Testis (tissue), 3 donors: ENCODE results near the gene ATP10A. TPM values are rescaled to one million over a fixed set of nuclear protein-coding genes. Genes with fewer than 3 reads are reported as not detected.

Experiments used
- DNase-seq: peaks from one replicate; pipeline ENCODE4 v3.0.0-alpha.2; 2019
- H3K27ac ChIP-seq, 2 donors: fragments of 200-600 bp; sonication (generic); one replicate each; pipeline ENCODE4 v1.5.1; 2019
- H3K27me3 ChIP-seq: fragments of 200-600 bp; sonication (generic); one replicate; pipeline ENCODE4 v1.5.1; 2019
- H3K36me3 ChIP-seq: fragments of 200-600 bp; sonication (generic); one replicate; pipeline ENCODE4 v1.5.1; 2017; ENCODE audit warnings: low read depth; ENCODE audit errors: missing control alignments
- H3K4me1 ChIP-seq: fragments of 200-600 bp; sonication (generic); one replicate; pipeline ENCODE4 v1.5.1; 2019
- H3K4me3 ChIP-seq, 2 donors: fragments of 200-600 bp; sonication (generic); one replicate each; pipeline ENCODE4 v1.5.1; 2017 to 2019
- H3K9me3 ChIP-seq: fragments of 200-600 bp; sonication (generic); one replicate; pipeline ENCODE4 v1.5.1; 2017
- POLR2A ChIP-seq: fragments of 450-650 bp; IDR thresholded peaks from one replicate; pipeline ENCODE4 v1.6.1; 2017; ENCODE audit warnings: antibody characterized with exemption, mild to moderate bottlenecking, moderate library complexity
- WGBS, 2 donors: methylation state at CpG; one replicate each; pipeline ENCODE4 v1.1.5; 2018; 5-methylcytosine and 5-hydroxymethylcytosine counted together
- intact Hi-C: fragments of 100-400 bp; cut with DNase I; formaldehyde crosslinking; loops from one replicate; pipeline ENCODE4 v1.15.1; 2023; ENCODE audit warnings: low total_unique reads
- polyA plus RNA-seq: library from polyadenylated mRNA; stranded (reverse); fragments of 350-450 nt; fragmentation: Illumina TruSeq; extraction: RNeasy Lipid Tissue Mini Kit (QIAGEN cat#74804); gene quantifications from one replicate; pipeline ENCODE4 v1.2.3, GENCODE V29; 2014; ENCODE audit warnings: low read depth, low replicate concordance; ENCODE audit not compliant: insufficient read depth
- total RNA-seq, 2 donors: library from RNA; depleted of rRNA; stranded (reverse); fragments of >200 nt; gene quantifications; one replicate each; pipeline ENCODE4 v1.2.3, GENCODE V29; 2016
- TF ChIP-seq, protein P1 (sequence below), 3 experiments: fragments of 450-650 bp in 2 of 3; fragments of 200-600 bp in 1 of 3; sonication (generic) in 1 of 3; IDR thresholded peaks; one replicate each; pipeline ENCODE4 v1.5.1; 2016 to 2019; ENCODE audit warnings: antibody characterized with exemption in 3 of 3, mild to moderate bottlenecking in 2 of 3, moderate library complexity in 1 of 3

The ATP10A gene
- total and polyA plus RNA-seq, 3 donors from 2014 or later = 13.6 to 26.5 (median 22.8) TPM

DNA sequence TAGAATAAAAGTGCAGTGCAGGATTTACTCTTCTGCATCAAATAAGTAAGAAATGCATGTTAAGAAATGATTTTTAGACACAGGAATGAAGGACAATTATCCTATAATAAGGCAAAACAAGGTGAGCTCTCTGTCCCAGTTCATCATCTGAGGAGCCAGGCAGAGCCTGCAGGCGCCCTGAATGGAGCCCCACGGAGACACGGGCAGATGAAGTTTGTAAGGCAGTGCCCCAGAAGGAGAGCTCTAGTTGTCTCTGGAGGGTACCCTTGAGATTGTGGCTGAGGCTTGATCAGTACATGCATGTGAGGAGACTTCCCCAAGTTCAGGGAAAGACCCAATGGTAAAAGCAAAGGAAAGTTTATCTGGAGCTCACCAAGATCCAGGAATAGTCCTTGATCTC lies 50.3 kb downstream of the ATP10A start:
- H3K27ac ChIP-seq = no peak overlapping the region
- H3K4me3 ChIP-seq = no peak overlapping the region
- TF ChIP-seq, protein P1, sequence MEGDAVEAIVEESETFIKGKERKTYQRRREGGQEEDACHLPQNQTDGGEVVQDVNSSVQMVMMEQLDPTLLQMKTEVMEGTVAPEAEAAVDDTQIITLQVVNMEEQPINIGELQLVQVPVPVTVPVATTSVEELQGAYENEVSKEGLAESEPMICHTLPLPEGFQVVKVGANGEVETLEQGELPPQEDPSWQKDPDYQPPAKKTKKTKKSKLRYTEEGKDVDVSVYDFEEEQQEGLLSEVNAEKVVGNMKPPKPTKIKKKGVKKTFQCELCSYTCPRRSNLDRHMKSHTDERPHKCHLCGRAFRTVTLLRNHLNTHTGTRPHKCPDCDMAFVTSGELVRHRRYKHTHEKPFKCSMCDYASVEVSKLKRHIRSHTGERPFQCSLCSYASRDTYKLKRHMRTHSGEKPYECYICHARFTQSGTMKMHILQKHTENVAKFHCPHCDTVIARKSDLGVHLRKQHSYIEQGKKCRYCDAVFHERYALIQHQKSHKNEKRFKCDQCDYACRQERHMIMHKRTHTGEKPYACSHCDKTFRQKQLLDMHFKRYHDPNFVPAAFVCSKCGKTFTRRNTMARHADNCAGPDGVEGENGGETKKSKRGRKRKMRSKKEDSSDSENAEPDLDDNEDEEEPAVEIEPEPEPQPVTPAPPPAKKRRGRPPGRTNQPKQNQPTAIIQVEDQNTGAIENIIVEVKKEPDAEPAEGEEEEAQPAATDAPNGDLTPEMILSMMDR (IDR thresholded peaks at IDR 0.05) = no peak
- no peak for TF ChIP-seq POLR2A
- no peaks in the 10 kb centered on the region for H3K27me3 ChIP-seq
- no peaks in the 10 kb centered on the region for H3K9me3 ChIP-seq
- peaks cover 7% of the 10 kb centered on the region for H3K4me1 ChIP-seq
- intact Hi-C loops = no loop called here
- no peak for DNase-seq
- WGBS, 2 donors = 59 to 73% methylated on average over 3 of the region's 3 CpGs
- H3K36me3 ChIP-seq = no peaks in the 10 kb centered on the region

DNA sequence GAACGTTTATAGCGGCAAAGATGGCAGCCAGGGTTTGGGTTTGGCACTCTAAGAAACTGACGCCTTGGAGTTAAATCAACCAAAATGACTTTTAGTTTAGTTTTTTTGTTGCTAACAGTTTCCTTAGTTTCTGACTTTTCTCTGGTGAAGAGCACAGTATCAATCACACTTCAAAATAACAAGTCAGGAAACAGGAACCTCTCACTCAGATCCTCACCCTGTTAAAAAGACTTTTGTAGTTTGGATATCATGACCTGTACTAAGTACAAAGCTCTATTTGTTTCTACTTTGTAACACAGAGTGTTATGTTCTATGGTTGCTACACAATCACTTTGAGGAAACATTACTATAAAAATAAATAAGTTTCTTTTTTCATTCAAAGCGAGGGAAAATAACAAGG lies 51.1 kb downstream of the ATP10A start:
- 51 to 58% methylated on average over 4 of the region's 4 CpGs for WGBS, 2 donors
- TF ChIP-seq, protein P1 (IDR thresholded peaks at IDR 0.05) = no peak
- no peak for TF ChIP-seq POLR2A

DNA sequence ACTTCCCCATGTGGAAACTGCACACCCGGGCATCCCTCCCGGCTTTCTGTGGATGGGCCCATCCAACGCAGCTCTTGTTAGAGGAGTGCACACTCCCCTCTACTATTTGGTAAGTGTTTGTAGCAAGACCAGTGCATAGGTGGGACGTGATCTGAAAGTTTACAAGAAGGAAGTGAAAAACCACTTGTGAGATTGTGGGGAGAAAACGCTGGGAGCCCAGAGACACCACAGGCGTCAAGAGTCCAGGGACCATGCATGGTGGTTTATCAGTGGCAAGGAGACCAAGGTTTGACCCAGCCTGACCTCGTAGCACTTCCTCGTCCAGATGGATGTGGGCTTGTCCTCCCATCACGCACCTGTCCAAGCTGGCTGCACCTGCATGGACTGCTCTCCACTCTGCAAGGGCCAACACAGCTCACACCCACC lies 51.6 kb downstream of the ATP10A start:
- H3K36me3 ChIP-seq = no peaks in the 10 kb centered on the region
- no peak overlapping the region for H3K4me3 ChIP-seq
- intact Hi-C loops = no loop called here
- no peak for DNase-seq
- WGBS, 2 donors = 79 to 90% methylated on average over 9 of the region's 9 CpGs
- no peaks in the 10 kb centered on the region for H3K9me3 ChIP-seq
- TF ChIP-seq, protein P1 (IDR thresholded peaks at IDR 0.05) = no peak
- no peak for TF ChIP-seq POLR2A
- no peaks in the 10 kb centered on the region for H3K27me3 ChIP-seq
- H3K27ac ChIP-seq = no peak overlapping the region
- peaks cover 7% of the 10 kb centered on the region for H3K4me1 ChIP-seq

More for the DNA sequence above, 51.1 kb downstream of the ATP10A start:
- Histone ChIP-seq H3K27me3 (no peaks in the 10 kb centered on the region), H3K9me3 (no peaks in the 10 kb centered on the region), H3K4me3 (no peak overlapping the region), H3K36me3 (no peaks in the 10 kb centered on the region), H3K4me1 (peaks cover 7% of the 10 kb centered on the region), H3K27ac (no peak overlapping the region)
- intact Hi-C loops = no loop called here
- DNase-seq = no peak

DNA sequence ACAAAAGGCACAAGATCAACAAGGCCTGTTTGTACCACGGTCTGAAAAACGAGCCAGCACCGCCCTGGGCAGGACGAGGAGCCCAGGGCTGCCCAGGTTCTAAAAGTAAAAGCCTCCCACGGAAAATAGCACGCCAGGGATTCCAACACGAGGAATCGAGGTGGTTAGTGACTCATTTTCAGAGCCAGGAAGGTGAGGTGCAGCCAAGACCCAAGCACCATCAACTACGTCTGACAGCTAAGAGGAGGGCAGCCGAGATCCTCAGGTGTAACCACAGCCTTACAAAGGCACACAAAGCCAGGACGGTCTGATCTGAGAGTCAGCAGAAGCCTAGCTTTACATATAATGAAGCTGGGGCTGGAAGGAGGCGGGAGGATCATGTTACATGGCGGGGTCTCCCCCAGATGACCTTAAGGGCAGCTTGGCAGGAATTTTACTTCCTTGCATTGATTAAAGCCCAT lies 52.5 kb downstream of the ATP10A start:
- peaks cover 7% of the 10 kb centered on the region for H3K4me1 ChIP-seq
- no peaks in the 10 kb centered on the region for H3K27me3 ChIP-seq
- DNase-seq = no peak
- intact Hi-C loops = no loop called here
- TF ChIP-seq, protein P1 (IDR thresholded peaks at IDR 0.05) = no peak
- TF ChIP-seq POLR2A = no peak
- 70 to 79% methylated on average over 13 of the region's 13 CpGs for WGBS, 2 donors
- no peak overlapping the region for H3K27ac ChIP-seq
- no peaks in the 10 kb centered on the region for H3K9me3 ChIP-seq
- H3K4me3 ChIP-seq = no peak overlapping the region
- H3K36me3 ChIP-seq = no peaks in the 10 kb centered on the region

DNA sequence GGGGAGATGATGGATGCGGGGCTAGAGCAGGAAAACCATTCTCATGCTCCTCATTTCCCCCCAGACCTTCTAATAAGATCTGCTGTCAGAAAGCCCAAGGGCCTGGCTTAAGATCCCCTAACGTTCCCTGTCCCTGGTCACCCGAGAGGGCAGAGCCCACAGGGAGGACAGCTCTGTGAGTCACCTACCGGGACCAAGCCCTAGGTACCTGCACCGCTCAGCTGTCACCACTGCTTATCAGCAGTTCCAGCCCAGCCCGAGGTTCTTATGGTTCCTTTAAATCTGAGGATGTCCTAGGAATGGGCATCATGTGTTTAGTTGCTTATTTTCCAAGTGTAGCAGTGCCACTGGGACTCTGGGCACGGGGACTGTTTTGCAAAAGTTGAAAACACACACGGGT lies 53.0 kb downstream of the ATP10A start:
- H3K4me3 ChIP-seq = no peak overlapping the region
- H3K27me3 ChIP-seq = no peaks in the 10 kb centered on the region
- no peak for DNase-seq
- intact Hi-C loops = no loop called here
- H3K9me3 ChIP-seq = no peaks in the 10 kb centered on the region
- TF ChIP-seq POLR2A = no peak
- TF ChIP-seq, protein P1 (IDR thresholded peaks at IDR 0.05) = no peak
- WGBS, 2 donors = 90 to 94% methylated on average over 8 of the region's 8 CpGs
- no peaks in the 10 kb centered on the region for H3K36me3 ChIP-seq
- H3K27ac ChIP-seq = no peak overlapping the region
- peaks cover 7% of the 10 kb centered on the region for H3K4me1 ChIP-seq
